Naive thymus-derived CD4-positive, alpha-beta T cell (primary cell): ENCODE measurements around the gene CORO1C. TPM values are rescaled to one million over a fixed set of nuclear protein-coding genes. Genes with fewer than 3 reads are reported as not detected.

Experiments
- ATAC-seq: fragments of 150-1000 bp; cut with Tn5 transposase; 2 replicates; pipeline ENCODE4 v1.10.0; 2021; ENCODE audit warnings: mild to moderate bottlenecking, moderate library complexity
- CTCF ChIA-PET: fragments of 350-600 bp; sonication (Branson Sonifier 250); formaldehyde crosslinking; loops from one replicate; lab custom pipeline; 2021; ENCODE audit warnings: antibody characterized with exemption; lab: Charles Lee
- POLR2A ChIA-PET: fragments of 350-600 bp; sonication (Branson Sonifier 250); formaldehyde crosslinking; loops from one replicate; lab custom pipeline; 2021; ENCODE audit warnings: antibody characterized with exemption, inconsistent platforms; lab: Charles Lee
- DNase-seq, 9 donors: peaks; one replicate each; pipeline versions ENCODE4 v3.0.0 to v3.0.0-alpha.2; 2020 to 2022; ENCODE audit warnings: mixed read lengths in 1 of 9
- H3K27ac ChIP-seq: one replicate; pipeline ENCODE4 v1.7.0; 2013; ENCODE audit warnings: mild to moderate bottlenecking, low read depth, low read length, moderate library complexity
- H3K27me3 ChIP-seq, 2 donors: one replicate each; pipeline ENCODE4 v1.7.0; 2013; ENCODE audit warnings: low read length in 2 of 2, mild to moderate bottlenecking in 2 of 2, moderate library complexity in 2 of 2; ENCODE audit not compliant: control insufficient read depth in 2 of 2, insufficient read depth in 2 of 2
- H3K36me3 ChIP-seq, 3 experiments: 1 replicate in 2 of 3; 2 replicates in 1 of 3; pipeline ENCODE4 v1.7.0; 2013; ENCODE audit warnings: low read length in 3 of 3, mild to moderate bottlenecking in 3 of 3, moderate library complexity in 1 of 3; ENCODE audit not compliant: insufficient read depth in 3 of 3, control insufficient read depth in 2 of 3
- H3K4me1 ChIP-seq, 2 donors: one replicate each; pipeline ENCODE4 v1.7.0; 2013; ENCODE audit warnings: low read length in 2 of 2, mild to moderate bottlenecking in 2 of 2, moderate library complexity in 1 of 2; ENCODE audit not compliant: control insufficient read depth in 2 of 2, insufficient read depth in 2 of 2
- H3K4me3 ChIP-seq: 2 replicates; pipeline ENCODE4 v1.7.0; 2013; ENCODE audit warnings: mild to moderate bottlenecking, low read length
- H3K9me3 ChIP-seq, 3 experiments: 1 replicate in 2 of 3; 2 replicates in 1 of 3; pipeline ENCODE4 v1.7.0; 2013; ENCODE audit warnings: low read length in 3 of 3; ENCODE audit not compliant: control insufficient read depth in 2 of 3
- H3K27ac Mint-ChIP-seq, 9 donors: one replicate each; pipeline ENCODE4 v1.8.0; 2020 to 2022; ENCODE audit warnings: mixed read lengths in 9 of 9, mild to moderate bottlenecking in 8 of 9, moderate library complexity in 5 of 9, inconsistent platforms in 2 of 9
- H3K27me3 Mint-ChIP-seq, 5 donors: one replicate each; pipeline ENCODE4 v1.8.0; 2021 to 2022; ENCODE audit warnings: mixed read lengths in 5 of 5, mild to moderate bottlenecking in 1 of 5
- H3K36me3 Mint-ChIP-seq, 5 donors: one replicate each; pipeline ENCODE4 v1.8.0; 2020 to 2022; ENCODE audit warnings: mixed read lengths in 5 of 5, mild to moderate bottlenecking in 3 of 5, inconsistent platforms in 1 of 5
- H3K4me1 Mint-ChIP-seq, 7 donors: one replicate each; pipeline ENCODE4 v1.8.0; 2020 to 2022; ENCODE audit warnings: mixed read lengths in 7 of 7, mild to moderate bottlenecking in 3 of 7, inconsistent platforms in 1 of 7
- H3K4me3 Mint-ChIP-seq, 10 donors: one replicate each; pipeline ENCODE4 v1.8.0; 2020 to 2022; ENCODE audit warnings: mild to moderate bottlenecking in 10 of 10, mixed read lengths in 10 of 10, moderate library complexity in 6 of 10, inconsistent platforms in 2 of 10
- H3K9me3 Mint-ChIP-seq, 11 donors: one replicate each; pipeline ENCODE4 v1.8.0; 2020 to 2022; ENCODE audit warnings: mixed read lengths in 11 of 11, mild to moderate bottlenecking in 4 of 11, inconsistent platforms in 1 of 11, moderate library complexity in 1 of 11
- intact Hi-C, 2 donors: fragments of 100-400 bp; cut with micrococcal nuclease; formaldehyde crosslinking; loops; one replicate each; pipeline ENCODE4 v1.15.1; 2023
- polyA plus RNA-seq, 2 donors: library from polyadenylated mRNA; unstranded; fragments of 300-500 nt; fragmentation: Illumina TruSeq; gene quantifications; one replicate each; pipeline ENCODE4 v1.2.3, GENCODE V29; 2021
- total RNA-seq, 6 experiments: library from RNA in 5 of 6; stranded (reverse) in 5 of 6; gene quantifications; 1 replicate in 5 of 6; 2 replicates in 1 of 6; pipeline ENCODE4 v1.2.3 and lab custom pipeline; 2021 to 2026

The CORO1C gene
- total and polyA plus RNA-seq, 7 experiments from 2014 or later, result 2.5 to 71.8 (median 8.9) TPM

DNA sequence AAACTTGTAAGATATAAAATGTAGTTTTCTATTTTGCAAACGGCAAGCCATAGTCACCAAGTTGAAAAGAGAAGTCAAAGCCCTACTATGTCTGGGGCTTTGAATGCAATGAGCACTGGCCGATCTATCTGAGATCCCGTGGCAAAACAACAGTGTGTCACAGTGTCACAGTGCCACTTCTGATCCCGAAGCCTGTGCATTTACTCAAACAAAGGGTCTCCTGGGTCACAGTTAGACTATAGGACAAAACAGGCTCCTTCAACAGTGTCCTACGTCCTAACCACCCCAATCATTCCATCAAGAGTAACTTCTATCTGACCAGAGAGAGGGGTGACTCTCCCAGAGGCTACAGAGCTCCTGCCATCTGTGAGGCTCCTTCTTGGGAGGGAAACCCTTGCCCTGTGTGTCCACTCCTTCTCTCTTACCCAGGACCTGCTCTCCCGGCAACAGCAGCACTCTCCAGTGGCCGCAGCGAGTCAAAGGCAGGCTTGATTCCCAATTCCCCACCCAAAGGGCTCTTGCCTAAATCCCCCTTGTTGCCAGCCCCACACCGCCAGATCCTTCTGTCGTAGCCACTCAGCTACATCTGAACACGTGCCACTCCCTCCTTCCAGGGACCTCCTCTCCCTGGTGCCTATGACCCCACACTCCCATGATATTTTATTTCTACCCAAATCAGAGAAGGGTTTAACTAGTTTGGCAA lies 83.6 kb downstream of the CORO1C start:
- Mint-ChIP-seq H3K27ac (peak overlapping the region; percentile 1 to 95 (median 71)), H3K4me3 (peak overlapping the region in 4 of 10 donors; percentile 9 to 58 (median 37)), H3K27me3 (no peaks in the 10 kb centered on the region), H3K36me3 (peaks cover 0 to 17% (median 0%) of the 10 kb centered on the region in 5 donors), H3K9me3 (no peaks in the 10 kb centered on the region), H3K4me1 (peaks cover 19 to 36% (median 32%) of the 10 kb centered on the region in 7 donors)
- no peak overlapping the region for H3K27ac ChIP-seq
- H3K36me3 ChIP-seq, result no peaks in the 10 kb centered on the region
- CTCF ChIA-PET, result interaction anchor here (0.6 to 3.1 kb wide), 7 partner anchors 14 to 156 kb away, joined by 3 to 32 read pairs (median 6); partner anchors contain the start of gene SELPLG
- no peaks in the 10 kb centered on the region for H3K9me3 ChIP-seq
- no peaks in the 10 kb centered on the region for H3K27me3 ChIP-seq
- H3K4me1 ChIP-seq, result peaks cover 0 to 27% of the 10 kb centered on the region in 2 donors
- no peak overlapping the region for H3K4me3 ChIP-seq
- DNase-seq (no peak), ATAC-seq (no peak)
- intact Hi-C loops, result loop anchor here in 1 of 2 donors (1.0 kb wide), 3 partner anchors 29 to 84 kb away; no protein-coding TSS in a partner anchor
- POLR2A ChIA-PET, result interaction anchor here (1.3 to 3.8 kb wide), 4 partner anchors 11 to 85 kb away, joined by 4 to 54 read pairs (median 13); partner anchors contain the start of genes ISCU, SART3 and SELPLG

DNA sequence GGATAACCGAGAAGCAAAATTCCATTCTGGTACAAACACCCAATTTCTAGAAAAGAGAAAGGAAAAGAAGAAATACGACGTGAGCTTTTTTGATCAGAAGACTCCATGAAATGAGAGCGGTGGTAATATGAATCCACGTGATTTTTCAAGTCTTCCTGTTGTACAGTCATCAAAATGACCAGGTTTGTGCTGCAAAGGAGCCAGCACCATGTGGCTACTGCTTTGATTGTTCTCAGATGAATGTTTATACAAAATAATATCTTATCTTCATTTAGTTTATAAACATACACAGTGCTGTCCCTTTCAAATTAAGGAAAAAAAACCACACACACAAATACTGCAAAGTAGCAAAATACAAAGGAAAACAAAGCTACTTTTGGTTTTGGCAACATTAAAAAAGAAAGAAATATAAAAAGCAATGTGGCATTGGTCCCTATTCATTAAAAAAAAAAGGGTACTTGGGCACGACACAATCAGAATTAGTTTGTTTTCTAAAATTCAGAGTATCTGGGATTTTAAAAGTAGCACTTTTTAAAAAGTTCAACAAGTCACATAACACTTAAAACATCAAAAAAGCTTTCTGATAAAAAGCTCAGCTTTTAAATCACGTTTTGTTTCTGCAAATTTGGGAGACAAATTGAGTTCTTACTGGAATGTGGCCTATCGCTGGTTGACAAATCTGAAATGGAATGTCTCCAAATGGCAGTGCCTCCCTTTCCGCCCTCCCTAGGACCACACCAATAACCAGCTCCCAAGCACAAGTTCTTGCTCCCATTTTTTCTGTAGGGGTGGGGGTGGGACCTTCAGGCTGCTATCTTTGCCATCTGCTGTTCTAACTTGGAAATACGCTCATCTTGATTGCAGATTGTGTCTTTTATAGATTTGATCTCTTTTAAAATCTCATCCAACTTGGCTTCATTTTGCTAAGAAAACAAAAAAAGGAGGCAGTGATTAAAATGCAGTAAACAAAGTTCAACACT lies 84.4 kb downstream of the CORO1C start:
- H3K4me1 ChIP-seq, result peaks cover 0 to 27% of the 10 kb centered on the region in 2 donors
- ChIA-PET POLR2A (interaction anchor here (0.6 to 3.8 kb wide), 11 partner anchors 10 to 84 kb away, joined by 3 to 54 read pairs (median 5); partner anchors contain the start of genes ISCU, SART3 and SELPLG), CTCF (interaction anchor here (0.6 to 3.1 kb wide), 14 partner anchors 9 to 159 kb away, joined by 3 to 32 read pairs (median 4); partner anchors contain the start of gene SELPLG)
- Mint-ChIP-seq H3K4me3 (peak overlapping the region; percentile 53 to 89 (median 78)), H3K27me3 (no peaks in the 10 kb centered on the region), H3K36me3 (peaks cover 0 to 17% (median 0%) of the 10 kb centered on the region in 5 donors), H3K27ac (peak overlapping the region; percentile 75 to 97 (median 90)), H3K9me3 (no peaks in the 10 kb centered on the region), H3K4me1 (peaks cover 21 to 37% (median 34%) of the 10 kb centered on the region in 7 donors)
- no peak overlapping the region for H3K4me3 ChIP-seq
- intact Hi-C loops, result loop anchor here (1.0 kb wide), 4 partner anchors 12 to 84 kb away; no protein-coding TSS in a partner anchor
- ATAC-seq (no peak), DNase-seq (peak in 1 of 9 donors; percentile 26)
- no peaks in the 10 kb centered on the region for H3K36me3 ChIP-seq
- no peaks in the 10 kb centered on the region for H3K27me3 ChIP-seq
- H3K9me3 ChIP-seq, result no peaks in the 10 kb centered on the region
- peak overlapping the region; percentile 50 for H3K27ac ChIP-seq

DNA sequence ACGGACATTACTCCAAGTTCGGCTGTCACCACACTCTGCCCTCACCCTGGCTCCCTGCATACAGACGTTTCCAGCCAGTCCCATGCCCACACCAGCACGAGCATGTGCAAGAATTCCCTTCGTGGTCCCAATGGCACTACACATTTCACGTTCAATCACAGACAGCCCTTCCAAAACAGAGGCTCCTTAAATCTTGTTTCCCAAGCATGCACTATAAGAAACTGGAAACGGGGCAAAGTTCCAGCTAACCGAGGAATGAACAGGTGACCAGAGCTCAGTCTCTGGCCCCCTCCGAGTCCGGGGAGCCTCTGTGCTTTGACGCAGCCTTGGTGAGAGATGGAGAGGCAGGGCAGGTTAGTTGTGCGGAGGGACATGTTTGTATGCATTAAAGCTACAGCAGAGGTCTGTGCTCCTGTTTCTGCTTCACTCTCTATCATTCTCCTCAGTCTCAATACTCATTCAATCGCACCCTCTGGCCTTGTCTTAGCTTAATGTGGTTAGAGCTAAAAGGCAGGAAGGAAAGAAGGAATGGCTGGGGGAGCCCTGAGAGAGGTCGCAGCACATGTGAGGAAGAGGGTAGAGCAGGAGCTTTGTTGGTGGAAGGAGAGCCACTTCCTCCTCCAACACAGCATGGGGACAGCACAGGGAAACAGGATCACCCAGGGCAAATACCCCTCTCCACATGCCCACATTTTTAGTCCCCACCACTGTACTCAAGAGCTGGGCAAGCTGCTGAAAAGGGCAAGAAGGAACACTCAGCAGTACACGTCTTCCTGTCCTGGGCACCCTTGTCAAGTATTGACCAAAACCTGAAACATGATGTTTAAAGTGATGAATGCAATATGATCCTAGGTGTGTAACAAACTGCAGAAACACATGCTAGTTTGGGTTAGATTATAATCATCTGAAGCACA lies 85.4 kb downstream of the CORO1C start:
- no peaks in the 10 kb centered on the region for H3K27me3 ChIP-seq
- DNase-seq (peak in 1 of 9 donors; percentile 16), ATAC-seq (peak; percentile 20)
- Mint-ChIP-seq H3K36me3 (peaks cover 0 to 14% (median 0%) of the 10 kb centered on the region in 5 donors), H3K4me1 (peaks cover 24 to 41% (median 33%) of the 10 kb centered on the region in 7 donors), H3K9me3 (no peaks in the 10 kb centered on the region), H3K4me3 (peak overlapping the region; percentile 53 to 89 (median 78)), H3K27me3 (no peaks in the 10 kb centered on the region), H3K27ac (peak overlapping the region; percentile 75 to 97 (median 88))
- H3K9me3 ChIP-seq, result no peaks in the 10 kb centered on the region
- no peak overlapping the region for H3K4me3 ChIP-seq
- POLR2A ChIA-PET, result interaction anchor here (0.6 to 3.8 kb wide), 10 partner anchors 9 to 83 kb away, joined by 3 to 54 read pairs (median 6); partner anchors contain the start of genes ISCU, SART3 and SELPLG
- CTCF ChIA-PET, result interaction anchor here (0.6 to 3.1 kb wide), 12 partner anchors 8 to 163 kb away, joined by 3 to 32 read pairs (median 6); partner anchors contain the start of gene SELPLG
- H3K4me1 ChIP-seq, result peaks cover 0 to 27% of the 10 kb centered on the region in 2 donors
- H3K27ac ChIP-seq, result peak overlapping the region; percentile 50
- intact Hi-C loops, result loop anchor here (1.0 kb wide), 1 partner anchor 11 kb away; no protein-coding TSS in a partner anchor
- no peaks in the 10 kb centered on the region for H3K36me3 ChIP-seq

DNA sequence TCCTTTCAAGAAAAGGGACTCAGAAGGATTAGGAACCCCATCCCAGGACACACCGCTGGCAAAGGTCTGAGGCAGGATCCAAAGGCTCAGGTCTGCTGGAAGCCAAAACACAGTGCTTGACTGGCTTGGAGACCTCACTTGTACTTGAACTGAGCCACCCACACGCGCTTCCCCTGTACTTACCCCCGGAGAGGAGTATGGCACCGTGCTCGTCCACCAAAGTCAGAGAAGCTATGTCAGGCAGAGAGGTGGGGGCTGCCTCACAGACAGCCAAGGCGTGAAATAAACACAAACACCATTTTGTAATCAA lies 86.6 kb downstream of the CORO1C start:
- intact Hi-C loops, result no loop called here
- peaks cover 0 to 27% of the 10 kb centered on the region in 2 donors for H3K4me1 ChIP-seq
- ChIA-PET POLR2A (interaction anchor here (1.5 to 3.8 kb wide), 2 partner anchors 11 to 24 kb away, joined by 4 to 54 read pairs; partner anchors contain the start of gene SELPLG), CTCF (interaction anchor here (3.1 kb wide), 2 partner anchors 20 to 27 kb away, joined by 20 to 29 read pairs; no protein-coding TSS in a partner anchor)
- peaks cover 0 to 16% (median 0%) of the 10 kb centered on the region in 5 donors for H3K36me3 Mint-ChIP-seq
- no peaks in the 10 kb centered on the region for H3K27me3 Mint-ChIP-seq
- no peaks in the 10 kb centered on the region for H3K9me3 ChIP-seq
- no peak for DNase-seq
- H3K27ac ChIP-seq, result no peak overlapping the region
- no peak for ATAC-seq
- H3K27ac Mint-ChIP-seq, result peak overlapping the region in 4 of 9 donors; percentile 22 to 97 (median 90)
- H3K4me3 ChIP-seq, result no peak overlapping the region
- H3K36me3 ChIP-seq, result no peaks in the 10 kb centered on the region
- no peak overlapping the region for H3K4me3 Mint-ChIP-seq
- no peaks in the 10 kb centered on the region for H3K27me3 ChIP-seq
- H3K9me3 Mint-ChIP-seq, result no peaks in the 10 kb centered on the region
- H3K4me1 Mint-ChIP-seq, result peaks cover 24 to 45% (median 38%) of the 10 kb centered on the region in 7 donors

DNA sequence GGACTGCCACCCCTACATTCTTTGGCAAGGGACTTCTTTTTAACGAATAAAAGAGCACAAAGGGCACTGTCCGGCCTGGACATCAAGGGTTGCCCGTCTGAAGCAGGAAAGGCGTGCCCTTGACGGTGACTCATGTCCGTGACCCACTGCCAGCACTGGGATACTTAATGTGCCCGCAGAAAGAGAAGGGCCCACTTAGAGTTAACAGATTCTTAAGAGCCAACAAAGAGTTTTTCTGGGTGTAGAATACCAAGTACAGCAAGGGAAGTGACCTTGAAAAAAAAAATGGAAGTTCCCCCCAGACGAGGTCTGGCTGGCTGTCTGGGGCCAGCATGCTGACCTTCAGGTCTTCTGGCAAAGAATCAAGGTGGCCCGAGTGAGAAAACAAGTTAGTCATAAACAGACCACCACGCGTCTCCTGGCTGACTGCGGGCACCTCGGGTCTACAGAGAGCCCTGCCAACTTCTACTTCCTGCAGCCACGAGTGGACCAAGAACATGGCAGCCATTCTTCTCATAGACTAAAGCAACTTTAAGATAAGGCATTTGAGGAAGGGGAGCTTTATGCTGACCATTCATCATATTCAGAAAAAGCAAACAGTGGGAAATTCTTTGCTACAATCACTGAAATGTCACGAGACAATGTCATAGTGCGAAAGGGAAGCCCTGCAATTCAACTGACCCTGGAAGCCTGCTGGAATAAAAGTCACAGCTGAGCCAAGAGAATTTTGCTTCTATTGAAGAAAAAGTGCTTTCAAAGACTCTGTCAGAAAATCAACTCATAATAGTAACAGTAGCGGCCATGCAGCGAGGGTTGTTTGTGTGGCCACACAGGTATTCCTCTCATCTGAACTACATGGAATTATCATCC lies 87.1 kb downstream of the CORO1C start:
- Histone ChIP-seq H3K36me3 (no peaks in the 10 kb centered on the region), H3K4me3 (no peak overlapping the region), H3K4me1 (peaks cover 0 to 27% of the 10 kb centered on the region in 2 donors), H3K9me3 (no peaks in the 10 kb centered on the region), H3K27me3 (no peaks in the 10 kb centered on the region), H3K27ac (no peak overlapping the region)
- Mint-ChIP-seq H3K4me3 (no peak overlapping the region), H3K9me3 (no peaks in the 10 kb centered on the region), H3K27ac (peak overlapping the region in 4 of 9 donors; percentile 22 to 95 (median 84)), H3K27me3 (no peaks in the 10 kb centered on the region), H3K4me1 (peaks cover 24 to 47% (median 38%) of the 10 kb centered on the region in 7 donors), H3K36me3 (peaks cover 0 to 14% (median 0%) of the 10 kb centered on the region in 5 donors)
- ChIA-PET CTCF (interaction anchor here (3.1 kb wide), 2 partner anchors 21 to 26 kb away, joined by 20 to 29 read pairs; no protein-coding TSS in a partner anchor), POLR2A (interaction anchor here (3.8 kb wide), 1 partner anchor 10 kb away, joined by 54 read pairs; the partner anchor contains the start of gene SELPLG)
- DNase-seq (no peak), ATAC-seq (no peak)
- intact Hi-C loops, result no loop called here
